GM10266 (cell line): Measurements from ENCODE around the gene ALPI.

Experiments
- DNase-seq: peaks from one replicate; pipeline ENCODE4 v3.0.0; 2012; ENCODE audit errors: extremely low spot score
- TF ChIP-seq, protein P1 (sequence below): IDR thresholded peaks from 2 replicates; pipeline ENCODE4 v1.5.1; 2012; ENCODE audit warnings: mild to moderate bottlenecking, low read depth; ENCODE audit not compliant: control insufficient read depth, insufficient read depth; ENCODE audit errors: missing control alignments

ALPI gene

DNA sequence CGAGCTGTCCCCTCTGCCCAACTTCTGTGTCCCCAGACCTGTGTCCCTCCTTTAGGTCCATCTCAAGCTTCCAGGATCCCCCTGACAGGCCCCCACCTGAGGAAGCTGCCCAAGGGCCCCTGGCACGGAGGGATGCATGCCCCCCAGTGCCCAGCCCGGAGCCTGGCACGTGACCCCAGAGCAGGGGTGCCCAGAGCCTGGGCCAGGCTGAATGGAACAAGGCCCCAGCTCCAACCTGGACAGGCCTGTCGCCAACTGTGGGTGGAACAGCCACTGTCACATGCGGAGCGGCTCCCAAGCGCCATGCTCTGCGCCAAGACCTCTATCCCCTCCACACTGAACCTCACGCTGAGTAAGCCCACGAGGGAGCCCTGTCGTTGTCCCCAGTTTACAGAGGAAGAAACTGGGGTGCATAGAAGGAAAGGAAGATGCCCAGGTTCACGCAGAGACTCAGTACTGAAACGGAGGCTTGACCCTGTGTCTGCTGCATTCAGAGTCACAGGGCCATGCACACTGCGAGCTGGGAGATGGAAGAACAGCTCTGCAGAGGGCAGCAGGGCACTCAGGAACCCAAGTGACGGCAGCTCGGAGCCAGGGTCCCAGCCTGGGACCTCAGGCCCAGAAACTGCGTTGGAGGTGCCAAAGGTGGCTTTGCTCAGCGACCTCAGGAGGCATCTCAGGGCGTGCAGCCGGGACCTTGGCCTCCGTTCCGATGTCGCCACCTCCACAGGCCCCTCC is 37.2 kb downstream of the ALPI start:
- TF ChIP-seq, protein P1, sequence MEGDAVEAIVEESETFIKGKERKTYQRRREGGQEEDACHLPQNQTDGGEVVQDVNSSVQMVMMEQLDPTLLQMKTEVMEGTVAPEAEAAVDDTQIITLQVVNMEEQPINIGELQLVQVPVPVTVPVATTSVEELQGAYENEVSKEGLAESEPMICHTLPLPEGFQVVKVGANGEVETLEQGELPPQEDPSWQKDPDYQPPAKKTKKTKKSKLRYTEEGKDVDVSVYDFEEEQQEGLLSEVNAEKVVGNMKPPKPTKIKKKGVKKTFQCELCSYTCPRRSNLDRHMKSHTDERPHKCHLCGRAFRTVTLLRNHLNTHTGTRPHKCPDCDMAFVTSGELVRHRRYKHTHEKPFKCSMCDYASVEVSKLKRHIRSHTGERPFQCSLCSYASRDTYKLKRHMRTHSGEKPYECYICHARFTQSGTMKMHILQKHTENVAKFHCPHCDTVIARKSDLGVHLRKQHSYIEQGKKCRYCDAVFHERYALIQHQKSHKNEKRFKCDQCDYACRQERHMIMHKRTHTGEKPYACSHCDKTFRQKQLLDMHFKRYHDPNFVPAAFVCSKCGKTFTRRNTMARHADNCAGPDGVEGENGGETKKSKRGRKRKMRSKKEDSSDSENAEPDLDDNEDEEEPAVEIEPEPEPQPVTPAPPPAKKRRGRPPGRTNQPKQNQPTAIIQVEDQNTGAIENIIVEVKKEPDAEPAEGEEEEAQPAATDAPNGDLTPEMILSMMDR: no peak
- no peak for DNase-seq

DNA sequence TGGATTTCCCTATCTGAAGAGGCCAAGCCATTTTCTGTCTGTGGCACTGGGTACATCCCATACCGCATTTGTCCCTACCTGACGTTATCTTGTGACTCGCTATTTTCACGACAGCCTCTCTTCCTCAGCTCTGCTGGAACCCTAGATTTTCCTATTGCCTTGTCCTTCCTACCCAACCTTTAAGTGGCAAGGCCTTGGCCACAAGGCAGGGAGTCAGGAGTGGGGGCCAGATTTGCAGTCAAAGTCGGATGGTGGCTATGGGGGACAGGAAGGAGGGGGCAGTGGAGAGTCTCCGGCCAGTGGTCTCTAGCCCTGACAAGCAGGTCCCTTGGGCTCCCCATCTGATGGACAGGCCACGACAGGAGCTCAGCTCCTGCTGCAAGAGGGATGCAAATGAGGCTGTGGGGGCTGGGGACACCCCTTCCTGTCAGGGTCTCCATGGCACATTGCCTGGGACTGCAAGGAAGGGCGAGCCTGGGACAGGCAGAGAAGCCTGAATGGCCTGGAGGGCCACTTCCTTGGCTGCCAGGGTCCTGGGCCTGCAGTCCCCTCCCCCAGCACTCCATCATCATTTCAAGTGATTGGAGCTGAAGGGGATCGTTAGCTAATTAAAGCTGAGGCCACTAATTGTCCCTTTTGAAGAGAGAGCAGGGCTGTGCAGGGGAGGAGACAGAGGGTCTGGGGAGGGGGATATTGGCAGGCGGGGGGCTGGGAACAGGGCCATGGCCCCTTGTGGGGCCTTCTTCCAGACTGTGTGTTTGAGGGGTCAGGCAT is 37.9 kb downstream of the ALPI start:
- DNase-seq: no peak
- TF ChIP-seq, protein P1: no peak

DNA sequence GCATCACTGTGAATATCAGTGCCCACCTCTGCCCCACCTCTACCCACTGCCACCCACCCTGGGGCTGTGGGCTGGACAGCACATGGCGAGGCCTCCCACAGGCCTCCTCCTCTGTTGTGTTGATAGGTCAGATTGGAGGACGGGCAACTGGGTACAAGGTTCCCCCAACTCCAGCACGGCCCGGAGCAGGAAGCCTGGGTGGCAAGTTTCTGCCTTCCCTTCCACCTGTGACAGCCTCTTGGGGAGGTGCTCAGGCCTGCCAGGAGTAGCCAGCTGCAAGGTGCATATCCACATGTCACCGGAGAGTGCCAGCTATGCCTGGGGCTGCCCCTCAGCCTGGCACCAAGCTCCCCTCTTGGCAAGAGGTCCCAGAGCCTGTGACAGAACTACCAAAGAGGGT is 38.6 kb downstream of the ALPI start:
- TF ChIP-seq, protein P1: no peak
- DNase-seq: no peak

DNA sequence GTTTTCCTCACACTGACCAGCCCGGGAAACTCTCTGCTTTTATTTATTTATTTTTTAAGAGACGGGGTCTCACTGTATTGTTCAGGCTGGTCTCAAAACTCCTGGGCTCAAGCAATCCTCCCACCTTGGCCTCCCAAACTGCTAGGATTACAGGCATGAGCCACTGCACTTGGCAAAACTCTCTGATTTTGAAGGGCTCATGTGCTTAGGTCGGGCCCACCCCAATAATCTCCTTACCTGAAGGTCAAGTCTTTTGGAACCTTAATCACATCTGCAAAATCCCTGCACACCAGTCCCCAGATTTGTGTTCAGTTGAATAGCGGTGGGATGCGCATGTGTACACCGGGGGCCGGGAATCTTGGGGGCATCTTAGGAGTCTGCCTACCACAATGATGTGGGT is 39.3 kb downstream of the ALPI start:
- DNase-seq: no peak
- TF ChIP-seq, protein P1: no peak

DNA sequence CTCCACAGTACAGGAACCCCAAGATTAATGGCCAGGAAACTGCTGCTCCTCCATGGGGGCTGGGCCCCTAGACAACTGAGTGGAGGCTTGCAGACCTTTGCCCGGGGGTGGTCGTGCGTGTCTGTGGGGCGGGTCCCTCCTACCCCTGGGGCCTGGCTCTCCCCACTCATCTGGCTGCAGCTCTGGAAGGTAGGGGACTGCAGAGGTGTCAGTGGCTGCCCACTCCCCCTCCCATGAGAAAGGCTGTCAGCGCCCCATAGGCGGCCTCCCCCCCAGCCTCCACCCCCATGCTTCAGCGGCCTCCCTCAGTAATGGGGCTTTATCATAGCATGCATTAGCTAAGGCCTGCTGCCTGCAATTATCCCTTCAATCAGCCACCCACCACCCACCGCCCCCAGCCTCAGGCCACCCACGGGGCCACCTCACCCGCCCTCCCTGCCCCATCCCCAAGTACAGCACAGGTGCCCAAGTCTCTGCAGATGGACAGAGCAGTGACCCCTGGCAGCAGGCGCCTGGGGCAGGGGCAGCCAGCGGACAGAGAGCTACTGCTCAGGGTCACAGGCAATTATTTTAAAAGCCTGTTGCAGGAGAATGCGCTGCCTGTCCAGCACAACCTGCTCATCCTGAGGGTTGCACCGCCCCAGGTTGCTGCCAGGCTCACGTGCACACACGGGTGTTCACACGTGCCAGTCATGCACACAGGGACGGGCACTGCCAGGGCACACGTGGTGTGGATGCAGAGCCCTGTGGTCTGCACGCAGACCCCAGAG is 40.7 kb downstream of the ALPI start:
- TF ChIP-seq, protein P1: no peak
- DNase-seq: no peak

DNA sequence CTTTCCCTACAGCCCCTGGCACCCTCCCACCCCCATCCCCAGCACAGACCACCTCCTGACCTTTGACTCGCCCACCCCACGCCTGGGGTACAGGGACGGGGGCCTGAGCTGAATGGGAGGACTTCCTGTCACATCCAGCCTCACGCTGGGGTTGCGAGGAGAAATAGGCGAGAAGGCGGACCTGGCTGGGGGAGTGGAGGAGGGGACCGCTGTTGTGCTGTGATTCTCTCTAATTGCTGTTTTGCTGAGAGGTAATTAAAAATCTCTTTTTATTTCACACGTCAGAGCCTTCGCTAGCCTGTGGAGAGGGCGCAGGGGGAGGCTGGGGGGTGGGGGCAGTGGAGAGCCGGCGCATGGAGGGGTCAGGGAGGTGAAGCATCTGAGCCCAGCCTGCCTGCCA is 41.4 kb downstream of the ALPI start:
- TF ChIP-seq, protein P1: no peak
- no peak for DNase-seq

DNA sequence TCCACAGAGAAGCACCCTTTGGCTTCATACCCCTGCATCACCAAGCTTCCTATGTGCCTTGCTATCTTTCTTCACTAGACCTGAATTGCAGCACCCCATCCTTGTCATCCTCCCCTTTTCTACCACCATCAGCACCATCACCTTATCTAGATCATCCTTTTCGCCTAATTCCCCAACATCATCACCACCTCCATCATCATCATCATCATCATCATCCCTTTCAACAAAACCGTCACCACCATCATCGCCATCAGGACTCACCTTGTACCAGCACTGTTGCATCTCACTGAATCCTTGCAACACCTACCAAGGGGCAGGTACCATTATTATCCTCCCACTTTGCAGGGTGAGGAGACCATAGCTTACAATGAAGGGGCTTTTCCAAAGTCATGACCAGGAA is 42.5 kb downstream of the ALPI start:
- DNase-seq: no peak
- TF ChIP-seq, protein P1: no peak
